GM23338 (cell line): Measurements from ENCODE around the gene RUSF1. TPM values are rescaled to one million over a fixed set of nuclear protein-coding genes. Genes with fewer than 3 reads are reported as not detected.
A peak's percentile ranks its signal among the peaks of the same experiment; 100 is the strongest.

Source experiments
- ATAC-seq: fragments of 200-7000 bp; cut with Tn5 transposase; 3 replicates; pipeline ENCODE4 v1.9.1; 2020
- DNase-seq: peaks from one replicate; pipeline ENCODE4 v3.0.0-alpha.2; 2015; ENCODE audit warnings: low spot score
- H2AFZ ChIP-seq: fragments of 200-600 bp; sonication (generic); 2 replicates; pipeline ENCODE4 v1.8.0; 2016; ENCODE audit warnings: antibody characterized with exemption, mild to moderate bottlenecking, moderate library complexity
- H3F3A ChIP-seq: fragments of 200-600 bp; sonication (generic); replicated peaks from 2 replicates; pipeline ENCODE4 v1.8.0; 2017; ENCODE audit warnings: antibody characterized with exemption, mixed run types, low read depth
- H3K27ac ChIP-seq: fragments of 200-600 bp; sonication (generic); 2 replicates; pipeline ENCODE4 v1.6.1; 2016; ENCODE audit warnings: low read depth
- H3K27me3 ChIP-seq: fragments of 200-600 bp; sonication (generic); 2 replicates; pipeline ENCODE4 v1.8.0; 2016; ENCODE audit warnings: mild to moderate bottlenecking, mixed run types, moderate library complexity; ENCODE audit not compliant: insufficient read depth
- H3K36me3 ChIP-seq: fragments of 200-600 bp; sonication (generic); 2 replicates; pipeline ENCODE4 v1.8.0; 2016; ENCODE audit warnings: mild to moderate bottlenecking; ENCODE audit not compliant: insufficient read depth
- H3K4me1 ChIP-seq: fragments of 200-600 bp; sonication (generic); 2 replicates; pipeline ENCODE4 v1.8.0; 2016; ENCODE audit warnings: mild to moderate bottlenecking, moderate library complexity; ENCODE audit not compliant: insufficient read depth
- H3K4me2 ChIP-seq: fragments of 200-600 bp; sonication (generic); 2 replicates; pipeline ENCODE4 v1.7.1; 2017; ENCODE audit warnings: mixed run types
- H3K4me3 ChIP-seq: fragments of 200-600 bp; sonication (generic); 2 replicates; pipeline ENCODE4 v1.6.1; 2016; ENCODE audit warnings: mixed run types
- H3K79me2 ChIP-seq: fragments of 200-600 bp; sonication (generic); replicated peaks from 2 replicates; pipeline ENCODE4 v1.8.0; 2017; ENCODE audit warnings: mild to moderate bottlenecking; ENCODE audit not compliant: insufficient read depth
- H3K9me2 ChIP-seq: fragments of 200-600 bp; sonication (generic); 2 replicates; pipeline ENCODE4 v1.8.0; 2017; ENCODE audit not compliant: insufficient read depth
- H4K20me1 ChIP-seq: fragments of 200-600 bp; sonication (generic); replicated peaks from 2 replicates; pipeline ENCODE4 v1.8.0; 2017; ENCODE audit warnings: mild to moderate bottlenecking; ENCODE audit not compliant: insufficient read depth
- H3K27ac Mint-ChIP-seq: 2 replicates; pipeline ENCODE4 v1.8.0; 2020; ENCODE audit warnings: inconsistent platforms, mild to moderate bottlenecking, moderate library complexity, mixed read lengths
- H3K27me3 Mint-ChIP-seq: 3 replicates; pipeline ENCODE4 v1.8.0; 2022; ENCODE audit warnings: low read depth, mild to moderate bottlenecking, moderate library complexity, mixed read lengths, inconsistent platforms; ENCODE audit not compliant: insufficient read depth, poor library complexity
- H3K36me3 Mint-ChIP-seq: 3 replicates; pipeline ENCODE4 v1.8.0; 2021; ENCODE audit warnings: low read depth, mild to moderate bottlenecking, inconsistent platforms, moderate library complexity, mixed read lengths
- H3K4me1 Mint-ChIP-seq: 3 replicates; pipeline ENCODE4 v1.8.0; 2020; ENCODE audit warnings: mild to moderate bottlenecking, inconsistent platforms, mixed read lengths
- H3K4me3 Mint-ChIP-seq: 3 replicates; pipeline ENCODE4 v1.8.0; 2021; ENCODE audit warnings: moderate library complexity, mild to moderate bottlenecking, inconsistent platforms, mixed read lengths
- H3K9me3 Mint-ChIP-seq: 3 replicates; pipeline ENCODE4 v1.8.0; 2020; ENCODE audit warnings: moderate library complexity, mild to moderate bottlenecking, inconsistent platforms, mixed read lengths
- CREB1 ChIP-seq: fragments of 250-450 bp; sonication (Bioruptor Pico); IDR thresholded peaks from 2 replicates; pipeline ENCODE4 v1.5.0; 2020; ENCODE audit warnings: low read depth, mild to moderate bottlenecking, moderate library complexity
- EZH2 ChIP-seq: fragments of 200-600 bp; sonication (generic); IDR thresholded peaks from one replicate; pipeline ENCODE4 v1.8.0; 2017; ENCODE audit warnings: antibody characterized with exemption, mild to moderate bottlenecking, low read depth; ENCODE audit not compliant: unreplicated experiment
- JUNB ChIP-seq: IDR thresholded peaks from one replicate; pipeline ENCODE4 v1.6.1; 2016; ENCODE audit warnings: antibody characterized with exemption; ENCODE audit not compliant: unreplicated experiment
- NANOG ChIP-seq: IDR thresholded peaks from 2 replicates; pipeline ENCODE4 v1.6.1; 2016; ENCODE audit warnings: antibody characterized with exemption, borderline replicate concordance
- POLR2AphosphoS5 ChIP-seq: IDR thresholded peaks from 2 replicates; pipeline ENCODE4 v1.6.1; 2016; ENCODE audit warnings: antibody characterized with exemption, low read depth
- STAT1 ChIP-seq: IDR thresholded peaks from one replicate; pipeline ENCODE4 v1.6.1; 2016; ENCODE audit warnings: antibody characterized with exemption; ENCODE audit not compliant: unreplicated experiment
- ZNF331 ChIP-seq: fragments of 250-450 bp; sonication (Bioruptor Pico); IDR thresholded peaks from 2 replicates; pipeline ENCODE4 v1.5.0; 2020; ENCODE audit warnings: low read depth, mild to moderate bottlenecking, moderate library complexity
- polyA plus RNA-seq: library from polyadenylated mRNA; unstranded; fragments of >200 nt; fragmentation: Nextera tagmentation; extraction: Ambion mirVana; gene quantifications from 2 replicates; pipeline ENCODE4 v1.2.1, GENCODE V29; 2016
- total RNA-seq: library from RNA; depleted of rRNA; stranded (reverse); fragments of >200 nt; shearing (Covaris generic); gene quantifications from 2 replicates; pipeline ENCODE4 v1.2.3, GENCODE V29; 2014
- TF ChIP-seq, protein P1 (sequence below): IDR thresholded peaks from 2 replicates; pipeline ENCODE4 v1.6.1; 2016; ENCODE audit warnings: antibody characterized with exemption
- TF ChIP-seq, protein P2 (sequence below): IDR thresholded peaks from one replicate; pipeline ENCODE4 v1.6.1; 2018; ENCODE audit warnings: antibody characterized with exemption; ENCODE audit not compliant: unreplicated experiment
- TF ChIP-seq, protein P3 (sequence below): fragments of 250-450 bp; sonication (Bioruptor Pico); IDR thresholded peaks from 2 replicates; pipeline ENCODE4 v1.5.0; 2020; ENCODE audit warnings: mild to moderate bottlenecking, moderate library complexity

Gene RUSF1
- total and polyA plus RNA-seq, 2 experiments from 2014 or later: 8.9 to 36.1 TPM

DNA sequence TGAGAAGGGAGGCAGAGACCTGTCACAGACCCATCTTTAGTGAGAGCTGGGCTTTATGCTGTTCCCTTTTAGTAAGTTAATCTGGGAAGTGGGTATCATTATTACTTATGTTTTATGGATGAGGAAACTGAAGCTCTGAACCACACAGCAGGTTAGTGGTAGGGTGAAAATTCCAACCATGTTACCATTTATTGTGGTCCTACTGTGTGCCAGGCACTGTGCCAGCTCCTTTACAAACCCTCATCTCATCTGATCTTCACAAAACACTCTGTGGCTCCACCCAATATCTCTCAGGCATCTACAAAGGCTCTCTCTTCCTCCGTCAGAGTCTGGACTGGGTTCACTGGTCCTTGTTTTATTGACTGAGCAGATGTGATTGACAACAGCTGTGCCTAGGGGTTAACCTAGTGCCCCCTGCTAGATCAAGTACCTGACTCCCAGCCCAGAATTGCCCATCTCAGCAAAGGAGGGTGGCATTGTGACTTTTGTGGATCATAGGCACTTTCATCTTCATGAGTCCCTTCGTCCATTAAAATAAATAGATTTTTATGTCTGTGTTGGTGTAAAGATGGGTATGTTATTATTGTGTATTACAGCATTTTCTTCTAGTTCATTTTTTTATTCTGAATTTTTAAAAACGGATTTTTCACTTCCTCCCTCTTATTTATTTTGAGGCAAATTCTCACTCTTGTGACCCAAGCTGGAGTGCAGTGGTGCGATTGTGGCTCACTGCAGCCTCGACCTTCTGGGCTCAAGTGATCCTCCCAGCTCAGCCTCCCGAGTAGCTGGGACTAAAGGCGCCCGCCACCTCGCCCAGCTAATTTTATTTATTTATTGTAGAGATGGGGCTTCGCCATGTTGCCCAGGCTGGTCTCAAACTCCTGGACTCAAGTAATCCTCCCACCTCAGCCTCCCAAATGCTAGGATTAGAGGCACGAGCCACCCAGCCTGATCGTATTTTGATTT is 33.1 kb downstream of the RUSF1 start:
- DNase-seq (no peak), ATAC-seq (no peak)
- Mint-ChIP-seq H3K36me3 (peaks cover 8% of the 10 kb centered on the region), H3K4me1 (peaks cover 18% of the 10 kb centered on the region; the same call in 2 of the 3 replicates), H3K9me3 (peaks cover 6% of the 10 kb centered on the region), H3K4me3 (no peak overlapping the region; the same call in 2 of the 3 replicates), H3K27me3 (peaks cover 68% of the 10 kb centered on the region), H3K27ac (no peak overlapping the region)
- Histone ChIP-seq H3K36me3 (no peaks in the 10 kb centered on the region), H3K27me3 (peaks cover 78% of the 10 kb centered on the region), H2AFZ (0 out of 2 replicates have a peak overlapping the region, but pooled peaks have one; percentile 86), H3K4me3 (peak overlapping the region; percentile 83), H4K20me1 (no peaks in the 10 kb centered on the region), H3K4me2 (peak overlapping the region; percentile 98), H3K9me2 (no peaks in the 10 kb centered on the region), H3K4me1 (peaks cover 7% of the 10 kb centered on the region; the same call in 1 of the 2 replicates), H3F3A (peaks cover 8% of the 10 kb centered on the region; the same call in 1 of the 2 replicates), H3K27ac (no peak overlapping the region), H3K79me2 (no peaks in the 10 kb centered on the region)
- TF ChIP-seq, protein P1, sequence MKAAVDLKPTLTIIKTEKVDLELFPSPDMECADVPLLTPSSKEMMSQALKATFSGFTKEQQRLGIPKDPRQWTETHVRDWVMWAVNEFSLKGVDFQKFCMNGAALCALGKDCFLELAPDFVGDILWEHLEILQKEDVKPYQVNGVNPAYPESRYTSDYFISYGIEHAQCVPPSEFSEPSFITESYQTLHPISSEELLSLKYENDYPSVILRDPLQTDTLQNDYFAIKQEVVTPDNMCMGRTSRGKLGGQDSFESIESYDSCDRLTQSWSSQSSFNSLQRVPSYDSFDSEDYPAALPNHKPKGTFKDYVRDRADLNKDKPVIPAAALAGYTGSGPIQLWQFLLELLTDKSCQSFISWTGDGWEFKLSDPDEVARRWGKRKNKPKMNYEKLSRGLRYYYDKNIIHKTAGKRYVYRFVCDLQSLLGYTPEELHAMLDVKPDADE: no peak
- TF ChIP-seq, protein P2, sequence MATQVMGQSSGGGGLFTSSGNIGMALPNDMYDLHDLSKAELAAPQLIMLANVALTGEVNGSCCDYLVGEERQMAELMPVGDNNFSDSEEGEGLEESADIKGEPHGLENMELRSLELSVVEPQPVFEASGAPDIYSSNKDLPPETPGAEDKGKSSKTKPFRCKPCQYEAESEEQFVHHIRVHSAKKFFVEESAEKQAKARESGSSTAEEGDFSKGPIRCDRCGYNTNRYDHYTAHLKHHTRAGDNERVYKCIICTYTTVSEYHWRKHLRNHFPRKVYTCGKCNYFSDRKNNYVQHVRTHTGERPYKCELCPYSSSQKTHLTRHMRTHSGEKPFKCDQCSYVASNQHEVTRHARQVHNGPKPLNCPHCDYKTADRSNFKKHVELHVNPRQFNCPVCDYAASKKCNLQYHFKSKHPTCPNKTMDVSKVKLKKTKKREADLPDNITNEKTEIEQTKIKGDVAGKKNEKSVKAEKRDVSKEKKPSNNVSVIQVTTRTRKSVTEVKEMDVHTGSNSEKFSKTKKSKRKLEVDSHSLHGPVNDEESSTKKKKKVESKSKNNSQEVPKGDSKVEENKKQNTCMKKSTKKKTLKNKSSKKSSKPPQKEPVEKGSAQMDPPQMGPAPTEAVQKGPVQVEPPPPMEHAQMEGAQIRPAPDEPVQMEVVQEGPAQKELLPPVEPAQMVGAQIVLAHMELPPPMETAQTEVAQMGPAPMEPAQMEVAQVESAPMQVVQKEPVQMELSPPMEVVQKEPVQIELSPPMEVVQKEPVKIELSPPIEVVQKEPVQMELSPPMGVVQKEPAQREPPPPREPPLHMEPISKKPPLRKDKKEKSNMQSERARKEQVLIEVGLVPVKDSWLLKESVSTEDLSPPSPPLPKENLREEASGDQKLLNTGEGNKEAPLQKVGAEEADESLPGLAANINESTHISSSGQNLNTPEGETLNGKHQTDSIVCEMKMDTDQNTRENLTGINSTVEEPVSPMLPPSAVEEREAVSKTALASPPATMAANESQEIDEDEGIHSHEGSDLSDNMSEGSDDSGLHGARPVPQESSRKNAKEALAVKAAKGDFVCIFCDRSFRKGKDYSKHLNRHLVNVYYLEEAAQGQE: no peak
- TF ChIP-seq STAT1 (no peak), CREB1 (CRISPR knock-in tag) (no peak), POLR2AphosphoS5 (no peak), NANOG (no peak), JUNB (no peak), ZNF331 (no peak), EZH2 (no peak)
- TF ChIP-seq, protein P3, sequence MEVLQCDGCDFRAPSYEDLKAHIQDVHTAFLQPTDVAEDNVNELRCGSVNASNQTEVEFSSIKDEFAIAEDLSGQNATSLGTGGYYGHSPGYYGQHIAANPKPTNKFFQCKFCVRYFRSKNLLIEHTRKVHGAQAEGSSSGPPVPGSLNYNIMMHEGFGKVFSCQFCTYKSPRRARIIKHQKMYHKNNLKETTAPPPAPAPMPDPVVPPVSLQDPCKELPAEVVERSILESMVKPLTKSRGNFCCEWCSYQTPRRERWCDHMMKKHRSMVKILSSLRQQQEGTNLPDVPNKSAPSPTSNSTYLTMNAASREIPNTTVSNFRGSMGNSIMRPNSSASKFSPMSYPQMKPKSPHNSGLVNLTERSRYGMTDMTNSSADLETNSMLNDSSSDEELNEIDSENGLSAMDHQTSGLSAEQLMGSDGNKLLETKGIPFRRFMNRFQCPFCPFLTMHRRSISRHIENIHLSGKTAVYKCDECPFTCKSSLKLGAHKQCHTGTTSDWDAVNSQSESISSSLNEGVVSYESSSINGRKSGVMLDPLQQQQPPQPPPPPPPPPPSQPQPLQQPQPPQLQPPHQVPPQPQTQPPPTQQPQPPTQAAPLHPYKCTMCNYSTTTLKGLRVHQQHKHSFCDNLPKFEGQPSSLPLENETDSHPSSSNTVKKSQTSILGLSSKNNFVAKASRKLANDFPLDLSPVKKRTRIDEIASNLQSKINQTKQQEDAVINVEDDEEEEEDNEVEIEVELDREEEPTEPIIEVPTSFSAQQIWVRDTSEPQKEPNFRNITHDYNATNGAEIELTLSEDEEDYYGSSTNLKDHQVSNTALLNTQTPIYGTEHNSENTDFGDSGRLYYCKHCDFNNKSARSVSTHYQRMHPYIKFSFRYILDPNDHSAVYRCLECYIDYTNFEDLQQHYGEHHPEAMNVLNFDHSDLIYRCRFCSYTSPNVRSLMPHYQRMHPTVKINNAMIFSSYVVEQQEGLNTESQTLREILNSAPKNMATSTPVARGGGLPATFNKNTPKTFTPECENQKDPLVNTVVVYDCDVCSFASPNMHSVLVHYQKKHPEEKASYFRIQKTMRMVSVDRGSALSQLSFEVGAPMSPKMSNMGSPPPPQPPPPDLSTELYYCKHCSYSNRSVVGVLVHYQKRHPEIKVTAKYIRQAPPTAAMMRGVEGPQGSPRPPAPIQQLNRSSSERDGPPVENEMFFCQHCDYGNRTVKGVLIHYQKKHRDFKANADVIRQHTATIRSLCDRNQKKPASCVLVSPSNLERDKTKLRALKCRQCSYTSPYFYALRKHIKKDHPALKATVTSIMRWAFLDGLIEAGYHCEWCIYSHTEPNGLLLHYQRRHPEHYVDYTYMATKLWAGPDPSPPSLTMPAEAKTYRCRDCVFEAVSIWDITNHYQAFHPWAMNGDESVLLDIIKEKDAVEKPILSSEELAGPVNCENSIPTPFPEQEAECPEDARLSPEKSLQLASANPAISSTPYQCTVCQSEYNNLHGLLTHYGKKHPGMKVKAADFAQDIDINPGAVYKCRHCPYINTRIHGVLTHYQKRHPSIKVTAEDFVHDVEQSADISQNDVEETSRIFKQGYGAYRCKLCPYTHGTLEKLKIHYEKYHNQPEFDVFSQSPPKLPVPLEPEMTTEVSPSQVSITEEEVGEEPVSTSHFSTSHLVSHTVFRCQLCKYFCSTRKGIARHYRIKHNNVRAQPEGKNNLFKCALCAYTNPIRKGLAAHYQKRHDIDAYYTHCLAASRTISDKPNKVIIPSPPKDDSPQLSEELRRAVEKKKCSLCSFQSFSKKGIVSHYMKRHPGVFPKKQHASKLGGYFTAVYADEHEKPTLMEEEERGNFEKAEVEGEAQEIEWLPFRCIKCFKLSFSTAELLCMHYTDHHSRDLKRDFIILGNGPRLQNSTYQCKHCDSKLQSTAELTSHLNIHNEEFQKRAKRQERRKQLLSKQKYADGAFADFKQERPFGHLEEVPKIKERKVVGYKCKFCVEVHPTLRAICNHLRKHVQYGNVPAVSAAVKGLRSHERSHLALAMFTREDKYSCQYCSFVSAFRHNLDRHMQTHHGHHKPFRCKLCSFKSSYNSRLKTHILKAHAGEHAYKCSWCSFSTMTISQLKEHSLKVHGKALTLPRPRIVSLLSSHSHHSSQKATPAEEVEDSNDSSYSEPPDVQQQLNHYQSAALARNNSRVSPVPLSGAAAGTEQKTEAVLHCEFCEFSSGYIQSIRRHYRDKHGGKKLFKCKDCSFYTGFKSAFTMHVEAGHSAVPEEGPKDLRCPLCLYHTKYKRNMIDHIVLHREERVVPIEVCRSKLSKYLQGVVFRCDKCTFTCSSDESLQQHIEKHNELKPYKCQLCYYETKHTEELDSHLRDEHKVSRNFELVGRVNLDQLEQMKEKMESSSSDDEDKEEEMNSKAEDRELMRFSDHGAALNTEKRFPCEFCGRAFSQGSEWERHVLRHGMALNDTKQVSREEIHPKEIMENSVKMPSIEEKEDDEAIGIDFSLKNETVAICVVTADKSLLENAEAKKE (CRISPR knock-in tag): no peak
